CD4-positive, alpha-beta T cell treated with Interleukin-1 beta for 1 hour (primary cell): Measurements from ENCODE around the gene BLVRB.
"Not testable (repeated sequence)": the region's sequence is repeated elsewhere in the genome, so short reads cannot be mapped to it uniquely, and the experiment has no call there.

Experiments
- DNase-seq, 2 donors: peaks; one replicate each; pipeline ENCODE4 v3.0.0-alpha.2; 2020 to 2022

The BLVRB gene

DNA sequence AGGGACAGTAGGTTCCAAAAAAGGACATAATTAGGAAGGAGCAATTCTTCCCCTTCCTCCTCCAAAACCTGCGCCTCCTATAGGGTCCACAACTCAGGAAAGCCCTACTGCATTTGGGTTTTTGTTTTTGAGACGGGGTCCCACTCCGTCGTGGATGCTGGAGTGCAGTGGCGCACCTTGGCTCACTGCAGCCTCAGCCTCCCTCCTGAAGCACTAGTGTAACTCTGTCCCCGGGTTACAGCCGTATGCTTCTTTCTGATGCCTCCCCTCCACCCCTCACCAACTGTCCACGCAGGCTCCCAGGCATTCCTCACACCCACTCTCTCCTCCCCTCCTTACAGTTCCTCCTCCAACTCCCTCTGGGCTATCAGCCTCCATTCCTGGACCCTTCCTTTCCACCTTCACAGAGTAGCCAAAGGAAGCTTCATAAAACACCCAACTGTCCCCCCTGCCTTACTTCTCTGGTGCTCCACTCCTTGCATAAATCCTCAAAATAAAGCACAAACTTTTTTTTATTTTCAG, 19.2 kb downstream of the BLVRB start:
- DNase-seq, result no peak

DNA sequence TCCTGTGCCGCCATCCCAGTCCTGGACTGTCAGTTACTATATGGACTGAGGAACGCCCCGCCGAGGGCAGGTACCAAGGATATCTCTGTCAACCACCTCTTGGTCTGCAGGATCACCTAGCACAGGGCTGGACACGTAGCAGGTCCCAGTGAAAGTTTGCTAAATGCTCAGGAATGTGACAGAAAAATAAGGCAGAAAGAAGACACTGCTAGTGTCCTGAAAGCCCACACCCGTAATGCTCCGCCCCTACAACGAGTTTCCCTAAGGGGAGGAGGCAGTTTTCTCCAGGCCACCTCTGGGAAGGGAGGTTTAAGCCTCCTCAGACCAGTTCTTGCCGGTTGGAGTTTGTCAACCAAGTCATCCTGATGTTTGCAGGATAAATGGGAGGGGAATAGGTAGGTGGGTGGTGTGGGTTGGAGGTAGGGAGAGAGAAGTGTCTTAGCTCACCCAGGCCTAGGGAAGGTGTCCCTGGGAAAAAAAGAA, 19.7 kb downstream of the BLVRB start:
- no peak for DNase-seq

DNA sequence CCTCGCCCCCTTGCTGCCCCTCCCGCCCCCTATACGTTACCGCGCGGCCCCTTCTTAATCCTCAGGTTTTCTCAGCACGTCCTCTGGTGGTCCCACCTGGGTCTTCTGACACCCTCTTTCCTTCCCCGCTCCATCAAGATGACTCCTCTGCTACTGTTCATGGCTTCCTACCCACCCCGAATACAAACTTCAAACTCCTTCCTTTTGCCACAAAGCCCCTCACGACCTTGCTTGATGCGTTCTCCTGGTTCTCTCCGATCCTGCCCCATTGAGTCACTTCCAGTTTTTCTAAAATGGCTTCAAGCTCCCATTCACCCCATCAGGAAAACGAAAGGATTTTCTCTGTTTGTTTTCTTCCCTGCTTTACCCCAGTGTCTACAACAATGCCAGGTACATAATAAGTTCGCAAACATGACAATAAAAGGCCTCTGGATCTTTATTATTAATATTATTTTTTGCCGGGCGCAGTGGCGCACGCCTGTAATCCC, 20.7 kb downstream of the BLVRB start:
- no peak for DNase-seq

DNA sequence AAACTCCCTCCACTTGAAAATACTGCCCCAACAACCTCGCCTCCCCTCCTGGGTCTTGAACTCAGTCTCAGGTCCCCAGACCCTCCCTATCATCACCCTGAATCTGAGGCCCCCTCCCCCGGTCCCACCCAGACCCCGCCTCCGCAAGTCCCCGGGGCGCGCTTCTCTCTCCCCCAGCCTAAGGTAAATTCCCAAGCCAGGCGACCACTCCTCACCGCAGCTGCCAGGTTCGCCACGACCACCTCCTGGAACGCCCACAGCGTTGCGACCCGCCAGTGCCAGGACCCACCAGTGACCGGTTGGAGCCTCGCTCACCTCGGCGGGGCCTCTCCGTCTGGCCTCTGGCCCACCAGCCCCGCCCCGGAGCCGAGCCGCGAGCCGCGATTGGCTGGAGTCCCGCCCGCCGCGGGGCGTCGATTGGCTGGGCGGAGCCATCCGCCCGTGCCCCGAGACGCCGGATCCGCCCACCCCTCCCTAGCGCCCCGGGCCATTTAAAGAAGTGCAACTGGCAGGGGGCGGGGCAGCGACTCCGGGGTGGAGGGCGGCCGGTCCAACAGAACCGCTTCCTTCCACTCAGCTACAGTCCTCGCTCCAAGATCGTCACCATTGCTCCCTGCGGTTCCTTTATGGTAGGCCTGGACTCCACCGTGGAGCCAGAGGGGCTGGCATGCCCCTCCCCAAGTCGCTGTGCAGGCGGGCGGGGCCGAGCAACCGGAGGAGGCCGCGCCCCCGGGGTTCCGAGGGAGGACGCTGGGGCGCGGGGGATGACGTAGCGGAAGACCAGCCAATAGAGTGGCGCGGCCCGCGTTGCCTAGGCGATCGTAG, 21.3 kb downstream of the BLVRB start, which contains the start of gene SERTAD3:
Gene SERTAD3 (minus strand): TSS at position 336 of the 825 bp plus-strand sequence. CDS start 2,255 bp downstream, outside the sequence.
- peak; percentile 96 for DNase-seq

DNA sequence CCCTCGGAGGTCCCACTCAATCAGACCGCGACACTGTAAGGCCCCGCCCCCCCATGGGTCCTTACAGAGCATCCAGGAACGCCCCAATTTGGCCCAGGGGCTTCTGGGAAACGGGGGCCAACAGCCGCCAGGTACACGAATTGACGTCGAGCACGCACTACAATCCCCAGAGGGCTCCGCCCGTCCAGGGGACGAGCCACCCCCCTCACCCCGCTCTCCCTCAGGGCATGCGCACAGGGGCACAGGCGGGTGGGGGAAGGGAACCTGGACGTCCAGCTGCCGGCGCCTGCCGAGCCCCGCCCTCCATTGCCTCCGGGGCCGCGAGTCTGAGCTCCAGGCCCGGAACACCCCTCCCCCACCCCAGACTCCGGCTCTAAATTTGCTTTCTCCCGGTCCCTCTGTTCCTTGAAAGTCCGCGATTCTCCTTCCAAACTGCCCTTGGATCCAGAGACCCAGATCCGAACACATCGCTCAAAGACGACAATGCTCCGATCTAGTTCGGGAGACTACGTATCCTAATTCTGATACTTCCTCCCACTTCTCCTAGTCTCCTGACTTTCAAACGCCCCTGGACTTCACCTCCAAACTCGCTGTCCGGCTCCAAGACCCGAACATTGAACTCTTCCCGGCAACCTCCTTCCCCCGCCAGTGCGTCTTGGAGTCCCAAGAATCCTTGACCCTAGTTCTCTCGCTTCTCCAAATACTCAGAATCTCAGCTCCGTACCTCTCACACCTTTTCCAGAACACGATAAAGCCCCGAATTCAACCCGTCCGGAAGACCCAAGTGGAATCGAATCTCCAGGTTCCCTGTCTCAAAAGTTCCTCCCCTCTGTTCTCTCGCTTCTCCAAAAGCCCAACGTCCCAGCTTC, 22.2 kb downstream of the BLVRB start:
- peak; percentile 99 to 100 for DNase-seq

DNA sequence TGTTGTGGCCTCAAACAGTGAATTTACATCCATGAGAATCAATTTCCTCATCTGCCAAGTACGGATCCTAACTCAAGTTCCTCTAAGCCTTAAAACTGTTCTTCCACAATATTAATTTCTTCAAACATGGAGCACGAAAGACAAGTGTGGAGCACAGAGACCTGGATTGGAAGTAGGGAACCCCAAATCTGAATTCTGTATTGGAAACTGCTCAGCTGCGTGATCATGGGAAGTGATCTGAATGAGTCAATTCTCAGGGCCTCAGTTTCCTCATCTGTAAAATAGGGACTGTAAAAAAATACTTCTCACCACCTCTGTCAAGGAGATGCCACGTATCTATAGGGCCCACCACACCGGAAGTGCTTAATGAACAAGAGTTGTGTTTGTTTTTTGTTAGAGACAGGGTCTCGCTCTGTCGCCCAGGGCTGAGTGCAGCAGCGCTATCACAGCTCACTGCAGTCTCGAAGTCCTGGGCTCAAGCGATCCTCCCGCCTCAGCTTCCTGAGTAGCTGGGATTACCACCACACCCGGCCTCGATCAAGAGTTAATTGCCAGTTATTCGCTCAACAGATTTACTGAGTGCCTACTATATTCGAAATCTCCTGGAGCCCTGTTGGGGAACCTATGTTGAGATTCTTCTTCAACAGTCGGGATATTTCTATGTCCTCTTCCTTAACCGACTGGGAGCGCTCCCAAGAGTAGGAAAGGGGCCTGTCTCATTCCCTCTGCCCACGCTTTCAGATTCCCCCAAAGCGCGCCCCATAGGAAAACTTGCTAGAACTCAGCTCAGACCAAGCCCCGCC, 23.0 kb downstream of the BLVRB start:
- no peak for DNase-seq

DNA sequence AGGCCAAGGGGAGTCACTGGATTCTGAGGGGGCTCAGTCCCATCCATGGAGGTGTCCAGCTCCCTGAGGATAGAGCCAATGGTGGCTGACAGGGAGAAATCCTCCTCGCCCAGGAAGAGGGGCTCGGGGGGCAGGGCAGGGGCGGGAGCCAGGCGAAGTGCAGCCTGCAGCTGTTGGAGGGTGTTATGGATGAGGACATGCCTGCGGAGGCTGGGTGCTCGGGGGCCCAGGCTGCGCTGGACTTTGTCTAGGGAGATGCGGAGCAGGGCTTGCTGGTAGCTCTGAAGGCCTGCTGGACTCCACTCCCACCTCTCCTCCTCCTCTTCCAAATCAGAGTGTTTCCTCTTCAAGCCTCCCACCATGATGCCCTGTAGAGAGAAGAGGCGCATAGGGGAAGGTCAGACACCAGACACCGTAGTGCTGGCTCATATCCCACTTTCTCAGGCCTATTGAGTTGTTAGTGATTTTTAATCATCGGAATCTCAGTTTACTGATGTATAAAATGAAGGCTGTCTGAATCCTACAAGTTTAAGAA, 23.8 kb downstream of the BLVRB start:
- DNase-seq, result no peak

DNA sequence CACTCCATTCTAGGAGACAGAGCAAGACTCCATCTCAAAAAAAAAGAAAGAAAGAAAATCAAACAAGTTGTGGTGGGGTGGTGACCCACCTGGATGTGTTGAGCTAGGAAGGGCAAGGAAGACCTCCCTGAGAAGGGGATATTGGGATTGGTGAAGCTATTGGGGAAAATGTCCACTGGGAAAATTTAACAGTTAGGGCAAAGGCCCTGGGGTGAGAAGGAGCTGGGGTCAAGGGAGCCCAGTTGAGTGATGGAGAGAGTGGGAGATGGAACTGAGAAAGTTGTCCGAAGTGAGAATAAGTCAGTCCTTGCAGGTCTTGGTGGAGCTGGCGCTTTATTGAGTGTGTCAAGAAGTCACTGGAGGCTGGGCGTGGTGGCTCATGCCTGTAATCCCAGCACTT, 27.3 kb downstream of the BLVRB start:
- no peak for DNase-seq

DNA sequence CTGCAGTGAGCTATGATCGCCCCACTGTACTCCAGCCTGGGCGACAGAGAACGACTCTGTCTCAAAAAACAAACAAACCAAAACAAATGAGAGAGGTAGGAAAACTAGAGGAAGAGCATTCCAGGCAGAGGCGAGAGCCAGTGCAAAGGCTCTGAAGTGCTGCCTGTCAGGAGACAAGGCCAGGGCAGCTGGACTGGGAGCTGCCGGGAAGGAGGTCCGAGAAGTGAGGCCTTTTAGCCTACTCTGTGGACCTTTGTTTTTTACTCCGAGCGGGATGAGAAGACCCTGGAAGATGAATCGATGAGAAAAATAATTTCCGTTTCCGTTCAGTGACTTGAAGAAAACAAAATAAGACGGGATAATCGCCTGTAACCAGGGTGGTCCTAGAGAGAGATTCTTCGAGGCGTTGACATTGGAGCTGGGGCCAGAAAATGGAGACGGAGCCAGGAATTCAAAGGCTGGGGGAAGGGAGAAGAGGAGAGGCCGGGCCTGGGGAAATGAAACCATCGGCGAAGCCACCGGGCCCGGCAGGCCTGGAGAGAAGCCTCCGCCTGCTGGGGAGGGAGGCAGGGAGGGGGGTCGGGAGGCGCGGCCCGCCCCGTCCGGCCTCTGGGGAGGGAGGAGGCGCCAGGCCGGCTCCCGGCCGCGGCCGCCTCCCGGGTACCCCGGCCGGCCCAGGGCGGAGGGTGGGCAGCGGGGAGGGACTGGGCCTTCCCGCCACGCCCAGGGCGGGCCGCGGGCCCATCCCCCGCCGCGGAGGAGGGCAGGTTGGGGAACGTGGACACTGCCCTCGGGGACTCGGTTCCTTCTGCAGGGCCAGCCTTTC, 31.9 kb downstream of the BLVRB start:
- peak; percentile 51 to 74 for DNase-seq

DNA sequence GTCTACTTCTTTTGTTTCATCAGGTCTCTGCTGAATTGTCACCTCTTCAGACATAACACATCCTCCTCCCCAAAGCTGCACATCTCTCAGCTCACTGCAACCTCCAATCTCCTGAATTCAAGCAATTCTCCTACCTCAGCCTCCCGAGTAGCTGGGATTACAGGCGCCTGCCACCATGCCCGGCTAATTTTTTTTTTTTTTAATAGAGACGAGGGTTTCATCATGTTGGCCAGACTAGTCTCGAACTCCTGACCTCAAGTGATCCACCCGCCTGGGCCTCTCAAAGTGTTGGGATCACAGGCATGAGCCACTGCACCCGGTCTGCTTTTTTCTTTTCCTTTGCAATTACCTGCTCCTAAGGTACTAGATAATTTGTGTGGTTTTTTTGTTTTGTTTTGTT, 32.8 kb downstream of the BLVRB start:
- not testable (repeated sequence) for DNase-seq

DNA sequence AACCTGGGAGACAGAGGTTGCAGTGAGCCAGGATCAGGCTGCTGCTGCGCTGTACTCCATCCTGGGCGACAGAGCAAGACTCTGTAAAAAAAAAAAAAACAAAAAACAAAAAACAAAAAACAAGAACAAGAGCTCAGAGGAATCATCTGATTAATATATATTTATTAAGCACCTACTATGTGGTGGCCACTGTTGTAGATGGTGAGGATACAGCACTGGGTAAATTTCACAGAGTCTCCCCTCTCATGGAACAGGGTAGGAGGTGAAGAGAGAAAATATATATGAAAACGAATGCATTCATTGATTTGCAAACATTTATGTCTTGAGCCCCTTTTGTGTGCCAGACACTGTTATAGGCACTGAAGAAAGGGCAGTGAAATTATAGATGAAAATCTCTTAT, 33.8 kb downstream of the BLVRB start:
- DNase-seq, result no peak

DNA sequence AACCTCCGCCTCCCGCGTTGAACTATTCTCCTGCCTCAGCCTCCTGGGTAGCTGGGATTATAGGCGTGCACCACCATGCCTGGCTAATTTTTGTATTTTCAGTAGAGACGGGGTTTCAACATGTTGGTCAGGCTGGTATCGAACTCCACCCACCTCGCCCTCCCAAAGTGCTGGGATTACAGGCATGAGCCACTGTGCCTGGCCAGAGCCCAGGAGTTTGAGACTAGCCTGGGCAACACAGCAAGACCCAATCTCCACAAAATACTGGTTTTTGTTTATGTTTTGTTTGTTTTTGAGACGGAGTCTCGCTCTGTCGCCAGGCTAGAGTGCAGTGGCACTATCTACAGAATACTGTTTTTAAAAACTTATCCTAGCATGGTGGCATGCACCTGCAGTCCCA, 35.3 kb downstream of the BLVRB start:
- DNase-seq, result not testable (repeated sequence)

DNA sequence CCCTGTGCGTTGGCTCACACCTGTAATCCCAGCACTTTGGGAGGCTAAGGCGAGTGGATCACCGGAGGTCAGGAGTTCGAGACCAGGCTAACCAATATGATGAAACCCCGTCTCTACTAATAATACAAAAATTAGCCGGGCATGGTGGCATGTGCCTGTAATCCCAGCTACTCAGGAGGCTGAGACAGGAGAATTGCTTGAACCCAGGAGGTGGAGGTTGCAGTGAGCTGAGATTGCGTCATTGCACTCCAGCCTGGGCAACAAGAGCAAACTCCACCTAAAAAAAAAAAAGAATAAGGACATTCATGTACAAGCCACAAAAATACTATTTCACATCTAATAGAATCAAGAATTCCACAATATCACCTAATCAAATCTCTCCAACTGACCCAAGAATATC, 37.3 kb downstream of the BLVRB start:
- not testable (repeated sequence) for DNase-seq

DNA sequence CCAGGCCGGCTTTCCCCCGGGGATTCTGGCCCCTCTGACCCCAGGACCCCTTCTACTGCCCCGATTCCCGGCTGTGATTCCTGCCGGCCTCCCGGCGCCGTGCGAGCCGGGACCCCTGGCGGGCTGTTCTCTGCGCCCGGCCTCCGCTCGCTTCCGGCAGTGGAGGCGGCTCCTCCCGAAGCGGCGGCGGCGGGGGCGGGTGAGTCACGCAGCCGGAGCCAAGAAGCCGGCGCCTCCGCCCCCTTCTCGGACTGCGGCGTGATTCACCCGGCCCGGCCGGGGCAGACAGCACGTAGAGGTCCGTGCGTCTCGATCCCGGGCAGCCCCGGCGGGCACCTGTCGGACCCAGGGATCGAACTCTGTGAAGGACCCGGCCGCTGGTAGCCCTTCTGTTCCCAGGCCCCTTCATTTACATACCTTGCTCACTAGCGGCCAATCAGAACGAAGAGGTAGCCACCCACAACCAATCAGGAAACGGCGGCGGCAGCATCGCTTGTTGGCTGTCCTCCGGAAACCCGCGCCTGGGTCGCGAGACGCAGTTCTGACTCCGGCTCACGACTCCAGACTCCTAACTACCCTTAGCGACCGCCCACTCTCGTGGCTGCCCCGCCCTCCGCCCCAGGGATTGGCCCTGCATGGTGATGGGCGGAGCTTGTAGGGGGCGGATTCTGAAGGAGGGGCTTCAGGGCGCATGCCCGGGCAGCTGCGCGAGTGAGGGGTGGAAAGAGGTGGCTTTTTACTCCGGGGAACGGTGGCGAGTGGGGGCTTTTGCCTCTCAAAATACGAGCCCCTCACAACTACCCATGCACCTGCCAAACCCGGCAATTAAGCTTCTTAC, 39.9 kb downstream of the BLVRB start, which contains the start of gene SERTAD1:
Gene SERTAD1 (minus strand): TSS at position 543 of the 838 bp plus-strand sequence. CDS start 2,446 bp downstream, outside the sequence.
- DNase-seq, result peak; percentile 100

DNA sequence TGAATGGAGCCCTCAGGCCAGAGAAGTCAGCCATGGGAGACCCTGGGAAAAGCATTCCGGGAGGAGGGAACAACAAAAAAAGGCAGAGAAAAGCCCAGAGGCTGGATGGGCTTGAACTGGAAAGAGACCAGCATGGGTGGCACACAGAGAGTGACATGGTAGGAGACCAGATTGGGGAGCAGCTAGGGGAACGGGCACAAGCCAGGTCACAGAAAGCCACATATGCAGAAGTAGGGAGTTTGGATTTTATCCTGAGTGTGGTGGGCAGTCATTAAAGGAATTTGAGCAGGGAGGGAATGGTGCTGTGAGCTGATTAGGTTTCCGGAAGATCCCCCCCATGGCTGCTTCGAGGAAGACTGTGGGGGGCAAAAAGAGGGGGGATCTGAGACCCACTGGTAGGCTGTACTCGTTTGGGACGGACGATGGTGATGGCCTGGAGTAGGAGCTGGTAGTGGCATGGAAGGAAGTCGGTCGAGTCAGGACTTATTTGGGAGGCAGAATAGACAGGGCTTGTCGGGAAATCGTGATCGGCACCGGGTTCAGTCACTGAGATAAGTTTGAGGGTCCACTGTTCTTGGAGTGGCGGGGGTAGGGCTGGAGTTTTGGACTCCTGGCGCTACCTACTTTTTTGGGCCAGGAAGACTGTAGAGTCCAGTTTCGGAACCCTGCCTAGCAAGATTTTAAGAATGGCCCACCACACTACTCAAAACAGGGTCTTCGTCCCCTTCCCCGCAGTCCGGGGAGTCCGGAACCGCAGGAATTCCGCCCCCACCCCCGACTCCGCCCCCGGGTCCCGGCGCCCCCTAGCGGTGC, 40.7 kb downstream of the BLVRB start:
- DNase-seq, result no peak

DNA sequence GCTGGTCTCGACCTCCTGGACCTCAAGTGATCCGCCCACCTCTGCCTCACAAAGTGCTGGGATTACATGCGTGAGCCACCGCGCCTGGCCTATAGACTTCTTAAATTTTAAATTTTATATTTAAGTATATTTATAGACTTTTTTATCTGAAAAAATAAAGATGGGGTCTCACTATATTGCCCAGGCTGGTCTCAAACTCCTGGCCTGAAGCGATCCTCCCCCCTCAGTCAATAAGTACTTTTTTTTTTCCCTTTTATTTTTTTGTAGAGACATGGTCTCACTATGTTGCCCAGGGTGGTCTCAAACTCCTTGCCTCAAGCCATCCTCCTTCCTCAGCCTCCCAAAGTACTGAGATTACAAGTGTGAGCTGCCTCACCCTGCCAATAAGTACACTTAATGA, 41.6 kb downstream of the BLVRB start:
- no peak for DNase-seq

DNA sequence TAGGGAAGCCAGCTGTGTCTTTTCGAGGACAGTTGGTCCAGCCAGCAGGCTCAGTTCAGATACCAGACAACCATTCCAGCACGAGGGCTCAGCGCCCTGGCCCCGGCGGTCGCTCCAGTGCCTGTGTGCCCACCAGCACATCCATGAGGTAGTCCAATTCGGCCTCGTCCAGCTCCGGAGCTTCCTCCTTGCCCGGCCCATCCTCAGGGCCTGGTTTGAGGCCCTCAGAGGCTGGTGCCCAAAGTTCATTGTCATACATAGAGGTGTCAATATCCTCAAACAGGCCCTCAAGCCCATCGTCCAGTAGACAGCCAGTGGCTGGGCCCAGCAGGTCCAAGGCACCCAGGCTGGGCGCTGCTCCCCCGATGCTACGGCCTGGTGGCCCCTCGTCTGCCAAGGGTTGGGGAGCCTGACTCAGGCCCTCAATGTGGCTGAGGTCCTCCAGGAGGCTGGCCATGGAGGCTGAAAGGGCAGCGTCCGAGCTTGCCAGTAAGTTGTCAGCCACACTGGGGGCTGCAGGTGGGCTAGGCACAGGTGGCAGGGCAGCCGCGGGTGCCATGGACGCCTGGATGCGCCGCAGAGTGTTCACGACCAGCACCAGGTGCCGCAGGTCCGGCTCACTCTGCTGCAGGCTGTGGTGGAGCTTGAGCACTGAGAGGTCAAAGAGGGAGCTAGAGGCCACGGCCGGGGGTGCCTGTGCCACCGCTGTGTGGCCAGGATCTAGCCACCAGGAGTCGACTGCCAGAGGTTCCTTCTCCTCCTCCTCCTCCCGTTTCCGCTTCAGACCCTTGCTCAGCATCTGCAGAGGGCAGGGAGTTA, 42.6 kb downstream of the BLVRB start:
- no peak for DNase-seq
